ENCODE measurements around the gene LINC00237. TPM values are rescaled to one million over a fixed set of nuclear protein-coding genes. Genes with fewer than 3 reads are reported as not detected.

The LINC00237 gene
- total RNA-seq, 1 experiment from 2014 or later: 0.90 TPM

- 0 out of 2 replicates have a peak, but pooled peaks cover 2% of the 10 kb centered on the region for H3K79me2 ChIP-seq (ENCODE audit: insufficient read depth, low read length)
- H3K14ac ChIP-seq (ENCODE audit: insufficient read depth, low read length): no peak overlapping the region
- Mint-ChIP-seq H3K27ac (0 out of 7 replicates have a peak overlapping the region, but pooled peaks of 1 of the 3 experiments have one; percentile 39), H3K4me3 (no peak overlapping the region), H3K36me3 (ENCODE audit: insufficient read depth in 1 of 3, low read depth in 3 of 3) (peaks cover 1 to 46% (median 26%) of the 10 kb centered on the region in 3 experiments), H3K9me3 (no peaks in the 10 kb centered on the region), H3K4me1 (peaks cover 21 to 42% of the 10 kb centered on the region in 2 experiments), H3K27me3 (ENCODE audit: low read depth) (no peaks in the 10 kb centered on the region)
- no peak overlapping the region for H2BK5ac ChIP-seq (ENCODE audit: insufficient read length, low read length)
- no peak overlapping the region for H3K9ac ChIP-seq (ENCODE audit: extremely low read depth, insufficient read length, low read length)
- no peak overlapping the region for H2BK12ac ChIP-seq (ENCODE audit: insufficient read length, low read depth, low read length)
- no peak overlapping the region for H2BK120ac ChIP-seq (ENCODE audit: low read depth, low read length, poor library complexity, severe bottlenecking)
- no CpG with 5 or more reads among the region's 16 CpGs for WGBS (ENCODE audit: extremely low coverage, insufficient read length, low lambda C conversion rate)
- TF ChIP-seq, protein P1, sequence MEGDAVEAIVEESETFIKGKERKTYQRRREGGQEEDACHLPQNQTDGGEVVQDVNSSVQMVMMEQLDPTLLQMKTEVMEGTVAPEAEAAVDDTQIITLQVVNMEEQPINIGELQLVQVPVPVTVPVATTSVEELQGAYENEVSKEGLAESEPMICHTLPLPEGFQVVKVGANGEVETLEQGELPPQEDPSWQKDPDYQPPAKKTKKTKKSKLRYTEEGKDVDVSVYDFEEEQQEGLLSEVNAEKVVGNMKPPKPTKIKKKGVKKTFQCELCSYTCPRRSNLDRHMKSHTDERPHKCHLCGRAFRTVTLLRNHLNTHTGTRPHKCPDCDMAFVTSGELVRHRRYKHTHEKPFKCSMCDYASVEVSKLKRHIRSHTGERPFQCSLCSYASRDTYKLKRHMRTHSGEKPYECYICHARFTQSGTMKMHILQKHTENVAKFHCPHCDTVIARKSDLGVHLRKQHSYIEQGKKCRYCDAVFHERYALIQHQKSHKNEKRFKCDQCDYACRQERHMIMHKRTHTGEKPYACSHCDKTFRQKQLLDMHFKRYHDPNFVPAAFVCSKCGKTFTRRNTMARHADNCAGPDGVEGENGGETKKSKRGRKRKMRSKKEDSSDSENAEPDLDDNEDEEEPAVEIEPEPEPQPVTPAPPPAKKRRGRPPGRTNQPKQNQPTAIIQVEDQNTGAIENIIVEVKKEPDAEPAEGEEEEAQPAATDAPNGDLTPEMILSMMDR (conservative IDR thresholded peaks at IDR 0.05): no peak
- H4K8ac ChIP-seq (replicated peaks; ENCODE audit: insufficient read length, low read depth, low read length): no peak overlapping the region
- DNase-seq: no peak
- no peak overlapping the region for H3K4me2 ChIP-seq (ENCODE audit: insufficient read depth, insufficient read length, low read length)
- no peaks in the 10 kb centered on the region for H3K27me3 ChIP-seq (ENCODE audit: insufficient read depth, low read length)
- no peak overlapping the region for H2BK20ac ChIP-seq (ENCODE audit: low read depth, low read length, poor library complexity, severe bottlenecking)
- no peak overlapping the region for H3K18ac ChIP-seq (ENCODE audit: insufficient read length, low read depth, low read length)
- H3K79me1 ChIP-seq (ENCODE audit: insufficient read depth, low read depth, low read length, poor library complexity, severe bottlenecking): no peaks in the 10 kb centered on the region
- no peak overlapping the region for H4K5ac ChIP-seq (ENCODE audit: insufficient read length, low read depth, low read length)
- no peak overlapping the region for H3K56ac ChIP-seq (ENCODE audit: insufficient read length, low read depth, low read length)
- H3K4me1 ChIP-seq (ENCODE audit: insufficient read depth, low read length): peaks cover 8% of the 10 kb centered on the region; the same call in 1 of the 2 replicates
- H2BK15ac ChIP-seq (ENCODE audit: low read depth, low read length): no peak overlapping the region
- no peak overlapping the region for H3K23ac ChIP-seq (ENCODE audit: insufficient read length, low read depth, low read length)
- no peak overlapping the region for H2AK5ac ChIP-seq (ENCODE audit: insufficient read length, low read length)
- no peak overlapping the region for H3T11ph ChIP-seq (ENCODE audit: low read length)
- no peak overlapping the region for H2AFZ ChIP-seq (ENCODE audit: low read length)
- no peaks in the 10 kb centered on the region for H3K9me3 ChIP-seq (ENCODE audit: control insufficient read depth, low read depth, low read length)
- H3K4ac ChIP-seq (ENCODE audit: low read depth, low read length): no peak overlapping the region
- H4K20me1 ChIP-seq (ENCODE audit: control insufficient read depth, insufficient read depth, insufficient read length): no peaks in the 10 kb centered on the region
- no peak overlapping the region for H3K27ac ChIP-seq (ENCODE audit: insufficient read length, low read depth, low read length)
- H4K91ac ChIP-seq (ENCODE audit: insufficient read length, low read depth, low read length): no peak overlapping the region
- no peaks in the 10 kb centered on the region for H3K23me2 ChIP-seq (ENCODE audit: insufficient read length, low read depth, low read length, poor library complexity, severe bottlenecking)
These were observed 27.9 kb upstream of the LINC00237 start for GRCh38 chr20:21133917-21134622.

Measured in H9 (cell line).